ENCODE measurements around the gene TBX1. TPM values are rescaled to one million over a fixed set of nuclear protein-coding genes. Genes with fewer than 3 reads are reported as not detected.

The TBX1 gene
- total and polyA plus RNA-seq, 10 of the 15 experiments (the other 5 are each of a cell fraction or from before 2014, with no cell fraction given): not detected

GRCh38 chr22:19809741-19810140 lies 49.2 kb downstream of the TBX1 start:
- TF ChIP-seq CUX1 (IDR thresholded peaks at IDR 0.05; ENCODE audit: insufficient replicate concordance, low read depth, low read length): no peak
- no peak for TF ChIP-seq RBBP5 (conservative IDR thresholded peaks at IDR 0.05)
- no peak for TF ChIP-seq TBL1XR1 (IDR thresholded peaks at IDR 0.05; ENCODE audit: low read depth, low read length)
- no peak for TF ChIP-seq MTA2 (IDR thresholded peaks at IDR 0.05; ENCODE audit: low read depth)
- no peak for TF ChIP-seq PKNOX1 (IDR thresholded peaks at IDR 0.05)
- no peak for TF ChIP-seq SMARCA5 (IDR thresholded peaks at IDR 0.05)
- TF ChIP-seq TARDBP (IDR thresholded peaks at IDR 0.05; ENCODE audit: borderline replicate concordance): no peak
- no peak for TF ChIP-seq DPF2 (IDR thresholded peaks at IDR 0.05)
- no peak for TF ChIP-seq POLR2AphosphoS2 (IDR thresholded peaks at IDR 0.05; ENCODE audit: low read depth, low read length)
- TF ChIP-seq YBX1 (IDR thresholded peaks at IDR 0.05): no peak
- TF ChIP-seq ZBED1 (IDR thresholded peaks at IDR 0.05; ENCODE audit: borderline replicate concordance): no peak
- TF ChIP-seq RCOR1 (conservative IDR thresholded peaks at IDR 0.05; ENCODE audit: low read depth, low read length): no peak
- no peak for TF ChIP-seq SP1 (IDR thresholded peaks at IDR 0.05; ENCODE audit: low read depth, low read length)
- TF ChIP-seq ATF2 (IDR thresholded peaks at IDR 0.05; ENCODE audit: low read length): no peak
- TF ChIP-seq E4F1 (IDR thresholded peaks at IDR 0.05; ENCODE audit: borderline replicate concordance, partially characterized antibody): no peak
- no TSS peak for BruUV-seq (replicated peaks)
- H3K4me1 ChIP-seq (ENCODE audit: control insufficient read depth, insufficient read depth, low read length): no peaks in the 10 kb centered on the region
- ChIA-PET POLR2A (no interaction called here), RAD21 (ENCODE audit: unreplicated experiment) (no interaction called here), SMC1A (ENCODE audit: uncharacterized antibody, unreplicated experiment) (no interaction called here), CTCF (interaction anchor here (0.8 kb wide), 1 partner anchor 23 kb away, joined by 3 read pairs; no protein-coding TSS in a partner anchor)
- 75% methylated on average over 3 of the region's 3 CpGs for WGBS (ENCODE audit: insufficient coverage, insufficient replicate concordance, low lambda C conversion rate, missing lambda C conversion rate)
- H3K27ac ChIP-seq (ENCODE audit: control insufficient read depth, insufficient read depth): no peak overlapping the region
- no peak overlapping the region for H2AFZ ChIP-seq (ENCODE audit: control insufficient read depth, low read depth, low read length)
- H3K9me3 ChIP-seq (replicated peaks; ENCODE audit: control insufficient read depth, insufficient read depth, low read length): no peaks in the 10 kb centered on the region
- H3K4me3 ChIP-seq: no peak overlapping the region
- no peak for DNase-seq (ENCODE audit: low read depth, low spot score)
- peaks cover 0 to 2% of the 10 kb centered on the region in 2 experiments; a peak in 1 of 4 replicates for H3K36me3 ChIP-seq (ENCODE audit: control insufficient read depth in 2 of 2, insufficient read depth in 2 of 2, low read length in 1 of 2)
- no peak for ATAC-seq
- no peak overlapping the region for H3K9ac ChIP-seq (ENCODE audit: control insufficient read depth, insufficient read depth, low read length)
- no peaks in the 10 kb centered on the region for H3K27me3 ChIP-seq (replicated peaks in 1 of 2; ENCODE audit: control insufficient read depth in 2 of 2, insufficient read depth in 2 of 2, low read length in 1 of 2)
- intact Hi-C loops (cut with micrococcal nuclease; ENCODE audit: unreplicated experiment): no loop called here
- H3K4me2 ChIP-seq (ENCODE audit: control insufficient read depth, insufficient read depth): no peak overlapping the region
- no peaks in the 10 kb centered on the region for H3K79me2 ChIP-seq (ENCODE audit: control insufficient read depth, insufficient read depth, low read length)
- in situ Hi-C loops (cut with MboI): no loop called here
- no peaks in the 10 kb centered on the region for H4K20me1 ChIP-seq (ENCODE audit: control insufficient read depth, insufficient read depth)
- FAIRE-seq: no peak
